ENCODE results near the gene PRKCB.

Gene PRKCB

GRCh38 chr16:23867566-23867965, 31.8 kb downstream of the PRKCB start:
- no peak for DNase-seq

- no peak for DNase-seq
Observed at GRCh38 chr16:23868136-23868535, 32.4 kb downstream of the PRKCB start.

GRCh38 chr16:23869052-23869451, 33.3 kb downstream of the PRKCB start:
- DNase-seq: no peak

GRCh38 chr16:23871924-23872323, 36.1 kb downstream of the PRKCB start:
- no peak for DNase-seq

- DNase-seq: no peak
Observed at GRCh38 chr16:23874613-23875294, 39.0 kb downstream of the PRKCB start.

- no peak for DNase-seq
Observed at GRCh38 chr16:23876256-23876896, 40.6 kb downstream of the PRKCB start.

GRCh38 chr16:23877107-23878070, 41.6 kb downstream of the PRKCB start:
- no peak for DNase-seq

- DNase-seq: no peak
Observed at GRCh38 chr16:23879735-23880373, 44.1 kb downstream of the PRKCB start.

- no peak for DNase-seq
Observed at GRCh38 chr16:23889189-23889588, 53.4 kb downstream of the PRKCB start.

GRCh38 chr16:23893986-23894385, 58.2 kb downstream of the PRKCB start:
- DNase-seq: no peak

- DNase-seq: no peak
Observed at GRCh38 chr16:23895052-23895451, 59.3 kb downstream of the PRKCB start.

GRCh38 chr16:23896832-23897821, 61.3 kb downstream of the PRKCB start:
- no peak for DNase-seq

GRCh38 chr16:23898682-23899430, 63.1 kb downstream of the PRKCB start:
- DNase-seq: no peak

GRCh38 chr16:23899869-23900268, 64.1 kb downstream of the PRKCB start:
- no peak for DNase-seq

GRCh38 chr16:23900480-23901177, 64.8 kb downstream of the PRKCB start:
- no peak for DNase-seq

- DNase-seq: no peak
Observed at GRCh38 chr16:23901178-23902033, 65.6 kb downstream of the PRKCB start.

GRCh38 chr16:23902034-23902747, 66.4 kb downstream of the PRKCB start:
- no peak for DNase-seq

- no peak for DNase-seq
Observed at GRCh38 chr16:23902748-23903414, 67.1 kb downstream of the PRKCB start.
